Measurements from ENCODE around the gene LTBP3. TPM values are rescaled to one million over a fixed set of nuclear protein-coding genes. Genes with fewer than 3 reads are reported as not detected.
"Not testable (repeated sequence)": the region's sequence is repeated elsewhere in the genome, so short reads cannot be mapped to it uniquely, and the experiment has no call there.

Gene LTBP3
- total and polyA plus RNA-seq, 8 donors, result 70.8 to 322 (median 239) TPM

DNA sequence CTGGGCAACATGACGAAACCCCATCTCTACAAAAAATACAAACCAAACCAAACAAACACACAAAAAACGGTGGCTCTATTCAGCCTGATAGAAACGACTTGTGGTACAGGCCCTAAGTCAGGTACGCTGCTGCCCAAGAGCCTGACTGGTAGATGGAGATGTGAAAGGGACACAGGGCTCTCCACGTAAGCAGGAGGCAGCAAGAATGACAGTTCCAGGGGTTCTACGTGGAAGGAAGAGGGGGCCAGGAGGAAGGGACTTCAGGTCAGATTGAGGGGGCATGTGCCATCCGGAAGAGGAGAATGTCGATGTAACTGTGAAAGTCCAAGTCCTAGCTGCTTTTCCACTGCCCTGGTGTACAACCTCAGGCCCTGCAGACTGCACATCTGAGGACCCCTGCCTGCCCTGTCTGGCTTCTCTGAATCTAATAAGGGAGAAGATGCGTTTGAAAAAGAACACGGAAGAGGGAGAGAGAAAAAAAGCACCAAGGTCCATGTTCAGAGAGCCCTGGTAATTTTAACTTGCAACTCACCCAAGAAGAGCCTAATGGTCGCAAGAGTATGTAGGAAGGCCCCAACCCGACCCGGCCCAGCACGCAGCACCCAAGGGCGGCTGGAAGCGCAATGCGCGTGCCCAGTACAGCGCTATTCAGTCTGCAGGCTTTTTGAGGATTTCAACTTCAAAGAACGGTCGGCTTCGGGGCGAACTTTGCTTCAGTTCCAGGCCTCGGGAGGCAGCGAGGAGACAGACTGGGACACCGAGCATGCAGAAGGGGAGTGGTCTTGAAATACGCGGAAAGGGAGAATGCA lies 11.2 kb upstream of the LTBP3 start:
- H3K4me1 ChIP-seq, result peaks cover 30 to 72% of the 10 kb centered on the region in 2 donors
- ATAC-seq (peak; percentile 16), DNase-seq (peak in 1 of 4 donors; percentile 62)
- peak overlapping the region; percentile 94 to 99 for H3K27ac ChIP-seq
- intact Hi-C loops (cut with DNase I), result no loop called here
- no peaks in the 10 kb centered on the region for H3K9me3 ChIP-seq
- TF ChIP-seq, protein P1, sequence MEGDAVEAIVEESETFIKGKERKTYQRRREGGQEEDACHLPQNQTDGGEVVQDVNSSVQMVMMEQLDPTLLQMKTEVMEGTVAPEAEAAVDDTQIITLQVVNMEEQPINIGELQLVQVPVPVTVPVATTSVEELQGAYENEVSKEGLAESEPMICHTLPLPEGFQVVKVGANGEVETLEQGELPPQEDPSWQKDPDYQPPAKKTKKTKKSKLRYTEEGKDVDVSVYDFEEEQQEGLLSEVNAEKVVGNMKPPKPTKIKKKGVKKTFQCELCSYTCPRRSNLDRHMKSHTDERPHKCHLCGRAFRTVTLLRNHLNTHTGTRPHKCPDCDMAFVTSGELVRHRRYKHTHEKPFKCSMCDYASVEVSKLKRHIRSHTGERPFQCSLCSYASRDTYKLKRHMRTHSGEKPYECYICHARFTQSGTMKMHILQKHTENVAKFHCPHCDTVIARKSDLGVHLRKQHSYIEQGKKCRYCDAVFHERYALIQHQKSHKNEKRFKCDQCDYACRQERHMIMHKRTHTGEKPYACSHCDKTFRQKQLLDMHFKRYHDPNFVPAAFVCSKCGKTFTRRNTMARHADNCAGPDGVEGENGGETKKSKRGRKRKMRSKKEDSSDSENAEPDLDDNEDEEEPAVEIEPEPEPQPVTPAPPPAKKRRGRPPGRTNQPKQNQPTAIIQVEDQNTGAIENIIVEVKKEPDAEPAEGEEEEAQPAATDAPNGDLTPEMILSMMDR (IDR thresholded peaks at IDR 0.05), result no peak
- peak overlapping the region; percentile 91 to 92 for H3K4me3 ChIP-seq
- H3K27me3 ChIP-seq, result no peaks in the 10 kb centered on the region
- peaks cover 0 to 6% of the 10 kb centered on the region in 2 donors for H3K36me3 ChIP-seq

DNA sequence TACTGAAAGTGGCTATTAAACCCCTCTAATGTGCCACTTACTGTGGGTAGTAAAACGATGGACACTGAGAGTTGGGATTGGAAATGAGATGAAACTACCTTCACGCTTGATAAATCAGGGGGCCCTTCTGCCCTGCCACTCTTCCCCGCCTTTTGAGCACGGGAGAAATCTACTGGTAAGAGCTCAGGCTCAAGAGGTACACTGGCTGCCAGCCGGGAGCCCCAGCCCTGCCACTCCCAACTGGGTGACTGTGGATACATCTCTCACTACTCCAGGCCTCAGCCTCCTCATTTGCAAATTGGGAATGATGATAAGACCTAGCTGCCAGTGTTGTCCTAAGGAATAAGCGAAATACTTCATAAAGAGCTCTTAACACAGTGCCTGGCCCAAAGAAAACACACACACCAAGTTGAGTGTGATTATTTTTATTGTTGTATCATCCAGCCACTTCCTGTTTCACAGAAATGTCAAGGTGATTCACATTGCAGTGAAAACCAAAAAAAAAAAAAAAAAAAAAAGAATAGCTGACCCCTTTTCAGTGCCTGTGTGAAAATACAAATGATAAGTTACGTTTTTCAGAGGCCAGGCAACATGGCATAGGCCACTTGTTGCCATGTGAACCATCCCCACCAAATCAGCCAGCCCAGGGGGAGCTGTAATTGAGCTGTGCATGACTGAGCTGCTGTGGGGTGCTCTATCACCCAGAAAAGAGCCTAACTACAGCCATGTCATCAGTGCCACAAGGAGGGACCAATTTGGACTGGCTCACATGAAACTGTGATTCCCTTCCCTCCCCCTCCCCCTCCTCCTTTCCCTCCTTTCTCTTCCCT lies 7.7 kb upstream of the LTBP3 start:
- peaks cover 9 to 45% of the 10 kb centered on the region in 2 donors for H3K4me1 ChIP-seq
- ATAC-seq, result peak; percentile 21

DNA sequence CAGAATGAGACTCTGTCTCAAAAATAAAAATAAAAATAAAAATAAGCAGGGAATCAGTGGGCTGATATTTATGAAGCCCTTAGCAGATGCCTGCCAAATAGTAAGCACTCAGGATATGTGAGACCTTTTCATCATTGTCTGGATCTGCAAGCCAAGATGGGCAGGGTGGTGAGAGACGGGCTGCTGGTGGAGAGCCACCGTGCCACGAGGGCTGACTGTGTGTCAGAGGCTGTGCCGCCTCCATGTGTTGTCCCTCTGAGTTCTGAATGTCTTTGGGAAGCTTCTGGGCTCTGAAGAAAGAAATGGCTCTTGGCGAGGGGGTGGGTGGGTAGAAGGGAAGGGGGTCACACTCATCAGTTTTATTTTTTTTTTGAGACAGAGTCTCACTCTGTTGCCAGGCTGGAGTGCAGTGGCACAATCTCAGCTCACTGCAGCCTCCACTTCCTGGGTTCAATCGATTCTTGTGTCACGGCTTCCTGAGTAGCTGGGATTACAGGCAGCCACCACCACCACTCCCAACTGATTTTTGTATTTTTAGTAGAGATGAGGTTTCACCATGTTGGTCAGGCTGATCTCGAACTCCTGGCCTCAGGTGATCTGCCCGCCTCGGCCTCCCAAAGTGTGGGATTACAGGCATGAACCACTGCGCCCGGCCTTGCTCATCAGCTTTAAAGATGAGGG lies 6.9 kb upstream of the LTBP3 start:
- DNase-seq; ATAC-seq; H3K4me3 ChIP-seq; H3K27me3 ChIP-seq; H3K36me3 ChIP-seq; H3K9me3 ChIP-seq; intact Hi-C loops (cut with DNase I): not testable (repeated sequence)
- H3K27ac ChIP-seq, result peak overlapping the region in 1 of 2 donors; percentile 58
- peaks cover 12 to 49% of the 10 kb centered on the region in 2 donors for H3K4me1 ChIP-seq

More for the DNA sequence above, 7.7 kb upstream of the LTBP3 start:
- intact Hi-C loops (cut with DNase I), result no loop called here
- Histone ChIP-seq H3K27me3 (no peaks in the 10 kb centered on the region), H3K4me3 (no peak overlapping the region), H3K36me3 (no peaks in the 10 kb centered on the region), H3K27ac (peak overlapping the region in 1 of 2 donors; percentile 58), H3K9me3 (no peaks in the 10 kb centered on the region)
- TF ChIP-seq, protein P1 (IDR thresholded peaks at IDR 0.05), result no peak
- no peak for DNase-seq

DNA sequence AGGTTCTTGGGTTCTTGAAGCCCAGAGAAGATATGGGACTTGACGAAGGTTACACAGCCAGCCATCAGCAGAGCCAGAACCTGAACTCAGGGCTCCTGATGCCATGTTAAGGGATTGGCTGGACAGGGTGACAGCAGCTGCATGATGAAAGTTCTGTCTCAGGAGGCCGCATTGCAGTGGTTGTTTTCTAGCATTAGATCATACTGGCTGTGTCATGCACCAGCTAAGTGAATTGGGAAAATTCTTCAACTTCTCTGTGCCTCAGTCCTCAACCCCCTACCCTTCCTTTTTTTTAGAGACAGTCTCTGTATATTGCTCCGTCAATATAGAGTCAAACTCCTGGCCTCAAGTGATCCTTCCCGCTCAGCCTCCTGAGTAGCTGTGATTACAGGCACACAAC lies 5.4 kb upstream of the LTBP3 start:
- H3K4me1 ChIP-seq, result peaks cover 19 to 54% of the 10 kb centered on the region in 2 donors
- H3K9me3 ChIP-seq, result no peaks in the 10 kb centered on the region
- H3K36me3 ChIP-seq, result no peaks in the 10 kb centered on the region
- DNase-seq (no peak), ATAC-seq (no peak)
- no peak overlapping the region for H3K27ac ChIP-seq
- TF ChIP-seq, protein P1 (IDR thresholded peaks at IDR 0.05), result no peak
- H3K27me3 ChIP-seq, result peaks cover 0 to 16% of the 10 kb centered on the region in 2 donors
- no peak overlapping the region for H3K4me3 ChIP-seq
- intact Hi-C loops (cut with DNase I), result no loop called here

DNA sequence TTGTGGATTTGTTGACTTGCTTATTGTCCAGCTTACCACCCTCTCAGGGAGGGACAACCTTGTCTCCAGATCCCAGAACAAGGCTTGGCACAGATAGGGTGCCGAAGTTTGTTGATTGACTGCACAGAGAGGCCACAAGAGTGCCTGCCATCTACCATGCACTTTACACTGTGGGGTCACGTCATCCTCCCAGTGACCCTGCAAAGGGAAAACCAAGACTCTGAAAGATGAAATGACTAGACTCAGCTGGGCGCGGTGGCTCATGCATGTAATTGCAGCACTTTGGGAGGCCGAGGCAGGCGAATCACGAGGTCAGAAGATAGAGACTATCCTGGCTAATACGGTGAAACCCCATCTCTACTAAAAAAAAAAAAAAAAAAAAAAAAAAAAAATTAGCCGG lies 4.6 kb upstream of the LTBP3 start:
- TF ChIP-seq, protein P1 (IDR thresholded peaks at IDR 0.05), result no peak
- no peak for ATAC-seq
- H3K27ac ChIP-seq, result no peak overlapping the region
- H3K36me3 ChIP-seq, result no peaks in the 10 kb centered on the region
- peaks cover 20 to 54% of the 10 kb centered on the region in 2 donors for H3K4me1 ChIP-seq
- peaks cover 0 to 24% of the 10 kb centered on the region in 2 donors for H3K27me3 ChIP-seq
- intact Hi-C loops (cut with DNase I), result no loop called here
- no peak for DNase-seq
- H3K9me3 ChIP-seq, result no peaks in the 10 kb centered on the region
- H3K4me3 ChIP-seq, result no peak overlapping the region

Measured in left lung (tissue), 10 donors.